Endodermal cell (in vitro differentiated cells): ENCODE data around the gene TMEM30B. TPM values are rescaled to one million over a fixed set of nuclear protein-coding genes. Genes with fewer than 3 reads are reported as not detected.
"Not testable (repeated sequence)": the region's sequence is repeated elsewhere in the genome, so short reads cannot be mapped to it uniquely, and the experiment has no call there.

Source experiments
- DNase-seq: peaks from one replicate; pipeline ENCODE4 v3.0.0-alpha.2; 2017
- H3K27ac ChIP-seq: 2 replicates; pipeline ENCODE4 v1.5.1; 2013; ENCODE audit warnings: mild to moderate bottlenecking, low read depth, low read length, moderate library complexity
- H3K27me3 ChIP-seq: 2 replicates; pipeline ENCODE4 v1.6.1; 2013; ENCODE audit warnings: mild to moderate bottlenecking, low read length, moderate library complexity; ENCODE audit not compliant: insufficient read depth, control insufficient read depth, poor library complexity, severe bottlenecking
- H3K36me3 ChIP-seq: 2 replicates; pipeline ENCODE4 v1.7.0; 2013; ENCODE audit warnings: mild to moderate bottlenecking, low read length, moderate library complexity; ENCODE audit not compliant: control insufficient read depth, insufficient read depth
- H3K4me1 ChIP-seq: one replicate; pipeline ENCODE4 v1.7.0; 2013; ENCODE audit warnings: low read length; ENCODE audit not compliant: control insufficient read depth, insufficient read depth
- H3K4me3 ChIP-seq: 2 replicates; pipeline ENCODE4 v1.5.1; 2013; ENCODE audit warnings: mild to moderate bottlenecking, low read length, moderate library complexity
- H3K9ac ChIP-seq: 2 replicates; pipeline ENCODE4 v1.6.1; 2013; ENCODE audit warnings: mild to moderate bottlenecking, low read length, moderate library complexity; ENCODE audit not compliant: poor library complexity, severe bottlenecking; ENCODE audit errors: extremely low read depth
- H3K9me3 ChIP-seq: 2 replicates; pipeline ENCODE4 v1.6.1; 2013; ENCODE audit warnings: mild to moderate bottlenecking, low read length, moderate library complexity; ENCODE audit not compliant: control insufficient read depth
- H3K27ac Mint-ChIP-seq: 2 replicates; pipeline ENCODE4 v1.8.0; 2020; ENCODE audit warnings: mixed read lengths
- H3K27me3 Mint-ChIP-seq: 2 replicates; pipeline ENCODE4 v1.8.0; 2021; ENCODE audit warnings: mild to moderate bottlenecking, mixed read lengths; ENCODE audit not compliant: insufficient read depth
- H3K36me3 Mint-ChIP-seq: 2 replicates; pipeline ENCODE4 v1.8.0; 2020; ENCODE audit warnings: low read depth, mixed read lengths
- H3K4me1 Mint-ChIP-seq: 2 replicates; pipeline ENCODE4 v1.8.0; 2020; ENCODE audit warnings: mixed read lengths
- H3K4me3 Mint-ChIP-seq: 2 replicates; pipeline ENCODE4 v1.8.0; 2020; ENCODE audit warnings: mild to moderate bottlenecking, moderate library complexity, mixed read lengths
- H3K9me3 Mint-ChIP-seq: 2 replicates; pipeline ENCODE4 v1.8.0; 2020; ENCODE audit warnings: mild to moderate bottlenecking, mixed read lengths
- WGBS, 2 experiments: methylation state at CpG; one replicate each; pipeline versions ENCODE4 v1.1.5 to v1.1.7; 2013; ENCODE audit warnings: missing lambda C conversion rate in 2 of 2, mixed read lengths in 1 of 2; ENCODE audit not compliant: insufficient coverage in 1 of 2, insufficient read length in 1 of 2; 5-methylcytosine and 5-hydroxymethylcytosine counted together
- total RNA-seq, 2 donors: library from RNA; stranded (reverse); fragmentation: NEBNext Ultra II Directional in 1 of 2; extraction: Animal tissue kit (Norgen Biotek cat#: 25700) in 1 of 2; gene quantifications; 2 replicates in 1 of 2; 3 replicates in 1 of 2; pipeline ENCODE4 v1.2.1, GENCODE V29; 2021
- TF ChIP-seq, protein P1 (sequence below): fragments of 200-600 bp; sonication (generic); conservative IDR thresholded peaks from 2 replicates; pipeline ENCODE4 v1.5.0; 2021; ENCODE audit warnings: antibody characterized with exemption, mild to moderate bottlenecking

TMEM30B gene
- total RNA-seq, 2 donors from 2014 or later: 10.1 to 11.4 TPM

DNA sequence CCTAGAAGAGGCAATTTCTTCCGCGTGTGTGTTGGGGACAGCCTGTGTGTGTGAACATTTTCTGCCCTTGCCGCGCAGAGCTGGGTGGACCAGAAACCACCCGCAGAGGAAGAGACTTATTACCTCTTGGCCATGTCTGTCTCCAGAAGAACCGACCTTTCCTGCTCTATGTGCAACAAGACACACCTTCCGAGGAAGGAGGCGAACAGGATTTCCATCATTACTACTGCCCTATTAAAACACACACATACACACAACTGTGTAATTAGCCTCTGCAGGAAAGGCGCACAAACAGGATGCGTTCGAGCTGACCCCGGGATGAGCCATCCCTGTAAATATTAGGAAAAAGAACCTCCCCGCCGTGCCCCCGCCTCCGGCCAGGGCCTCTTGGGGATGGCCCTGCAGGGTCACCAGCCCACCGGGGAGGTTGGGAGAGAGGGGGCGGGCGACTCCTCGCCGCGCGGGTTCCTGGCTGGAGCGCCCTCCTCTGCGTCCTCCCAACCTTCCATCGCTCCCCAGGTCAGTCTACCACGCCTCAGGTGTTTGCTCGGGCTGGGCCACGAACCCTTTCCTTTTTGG lies 39.8 kb upstream of the TMEM30B start:
- no peaks in the 10 kb centered on the region for H3K36me3 ChIP-seq
- H3K9ac ChIP-seq: no peak overlapping the region
- no peak for DNase-seq
- H3K9me3 ChIP-seq: peaks cover 9% of the 10 kb centered on the region
- H3K9me3 Mint-ChIP-seq: peaks cover 9% of the 10 kb centered on the region
- H3K27me3 ChIP-seq: peaks cover 40% of the 10 kb centered on the region
- H3K27ac Mint-ChIP-seq: no peak overlapping the region
- H3K4me1 Mint-ChIP-seq: peaks cover 9% of the 10 kb centered on the region
- peak overlapping the region; percentile 69 for H3K4me3 Mint-ChIP-seq
- no peak overlapping the region for H3K27ac ChIP-seq
- TF ChIP-seq, protein P1, sequence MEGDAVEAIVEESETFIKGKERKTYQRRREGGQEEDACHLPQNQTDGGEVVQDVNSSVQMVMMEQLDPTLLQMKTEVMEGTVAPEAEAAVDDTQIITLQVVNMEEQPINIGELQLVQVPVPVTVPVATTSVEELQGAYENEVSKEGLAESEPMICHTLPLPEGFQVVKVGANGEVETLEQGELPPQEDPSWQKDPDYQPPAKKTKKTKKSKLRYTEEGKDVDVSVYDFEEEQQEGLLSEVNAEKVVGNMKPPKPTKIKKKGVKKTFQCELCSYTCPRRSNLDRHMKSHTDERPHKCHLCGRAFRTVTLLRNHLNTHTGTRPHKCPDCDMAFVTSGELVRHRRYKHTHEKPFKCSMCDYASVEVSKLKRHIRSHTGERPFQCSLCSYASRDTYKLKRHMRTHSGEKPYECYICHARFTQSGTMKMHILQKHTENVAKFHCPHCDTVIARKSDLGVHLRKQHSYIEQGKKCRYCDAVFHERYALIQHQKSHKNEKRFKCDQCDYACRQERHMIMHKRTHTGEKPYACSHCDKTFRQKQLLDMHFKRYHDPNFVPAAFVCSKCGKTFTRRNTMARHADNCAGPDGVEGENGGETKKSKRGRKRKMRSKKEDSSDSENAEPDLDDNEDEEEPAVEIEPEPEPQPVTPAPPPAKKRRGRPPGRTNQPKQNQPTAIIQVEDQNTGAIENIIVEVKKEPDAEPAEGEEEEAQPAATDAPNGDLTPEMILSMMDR: no peak
- H3K27me3 Mint-ChIP-seq: peaks cover 28% of the 10 kb centered on the region
- no peaks in the 10 kb centered on the region for H3K36me3 Mint-ChIP-seq
- 55 to 77% methylated on average over 11 to 29 of the region's 29 CpGs for WGBS, 2 experiments
- peak overlapping the region; percentile 79 for H3K4me3 ChIP-seq
- H3K4me1 ChIP-seq: no peaks in the 10 kb centered on the region

DNA sequence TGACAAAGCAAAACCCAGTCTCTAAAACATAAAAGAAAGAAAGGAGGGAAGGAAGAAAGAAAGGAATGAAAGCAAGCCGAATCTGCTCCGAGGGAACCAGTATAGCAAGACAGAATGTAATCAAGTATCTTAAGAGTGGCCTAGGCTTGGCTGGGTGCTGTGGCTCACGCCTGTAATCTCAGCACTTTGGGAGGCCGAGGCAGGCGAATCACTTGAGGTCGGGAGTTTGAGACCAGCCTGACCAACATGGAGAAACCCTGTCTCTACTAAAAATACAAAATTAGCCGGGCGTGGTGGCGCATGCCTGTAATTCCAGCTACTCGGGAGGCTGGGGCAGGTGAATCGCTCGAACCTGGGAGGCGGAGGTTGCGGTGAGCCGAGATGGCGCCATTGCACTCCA lies 39.0 kb upstream of the TMEM30B start:
- not testable (repeated sequence) for DNase-seq, H3K27ac Mint-ChIP-seq, H3K4me1 ChIP-seq, H3K9me3 ChIP-seq, H3K4me3 ChIP-seq, H3K27ac ChIP-seq, H3K4me1 Mint-ChIP-seq, H3K9ac ChIP-seq, H3K36me3 ChIP-seq, H3K9me3 Mint-ChIP-seq, H3K36me3 Mint-ChIP-seq
- peaks cover 40% of the 10 kb centered on the region for H3K27me3 ChIP-seq
- 74 to 92% methylated on average over 6 to 16 of the region's 16 CpGs for WGBS, 2 experiments
- Mint-ChIP-seq H3K27me3 (peaks cover 28% of the 10 kb centered on the region), H3K4me3 (peak overlapping the region; percentile 69)

DNA sequence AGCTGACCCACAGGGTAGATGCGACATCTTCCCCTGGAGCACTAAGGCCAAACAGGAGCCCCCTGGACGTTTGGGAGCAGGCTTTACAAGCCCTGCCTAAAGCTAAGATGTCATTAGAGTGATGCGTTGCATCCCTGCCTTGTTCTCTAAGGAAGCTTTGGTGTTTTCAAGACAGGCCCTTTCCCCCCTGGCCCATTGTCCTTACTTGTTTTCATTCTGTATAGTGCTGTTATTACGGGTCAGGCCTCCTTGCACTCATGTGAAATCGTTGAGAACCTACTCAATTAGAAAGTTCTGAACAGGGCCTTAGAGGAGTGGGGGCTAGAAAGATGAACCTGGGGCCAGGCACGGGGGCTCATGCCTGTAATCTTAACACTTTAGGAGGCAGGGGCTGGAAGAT lies 38.6 kb upstream of the TMEM30B start:
- no peaks in the 10 kb centered on the region for H3K9me3 Mint-ChIP-seq
- Histone ChIP-seq H3K9ac (no peak overlapping the region), H3K36me3 (no peaks in the 10 kb centered on the region), H3K4me1 (no peaks in the 10 kb centered on the region), H3K4me3 (no peak overlapping the region), H3K27ac (no peak overlapping the region), H3K9me3 (no peaks in the 10 kb centered on the region), H3K27me3 (peaks cover 40% of the 10 kb centered on the region)
- no peaks in the 10 kb centered on the region for H3K36me3 Mint-ChIP-seq
- peaks cover 9% of the 10 kb centered on the region for H3K4me1 Mint-ChIP-seq
- peaks cover 29% of the 10 kb centered on the region for H3K27me3 Mint-ChIP-seq
- no peak overlapping the region for H3K4me3 Mint-ChIP-seq
- no peak overlapping the region for H3K27ac Mint-ChIP-seq
- DNase-seq: no peak
- TF ChIP-seq, protein P1: no peak
- 88% methylated on average over 1 to 6 of the region's 6 CpGs for WGBS, 2 experiments

DNA sequence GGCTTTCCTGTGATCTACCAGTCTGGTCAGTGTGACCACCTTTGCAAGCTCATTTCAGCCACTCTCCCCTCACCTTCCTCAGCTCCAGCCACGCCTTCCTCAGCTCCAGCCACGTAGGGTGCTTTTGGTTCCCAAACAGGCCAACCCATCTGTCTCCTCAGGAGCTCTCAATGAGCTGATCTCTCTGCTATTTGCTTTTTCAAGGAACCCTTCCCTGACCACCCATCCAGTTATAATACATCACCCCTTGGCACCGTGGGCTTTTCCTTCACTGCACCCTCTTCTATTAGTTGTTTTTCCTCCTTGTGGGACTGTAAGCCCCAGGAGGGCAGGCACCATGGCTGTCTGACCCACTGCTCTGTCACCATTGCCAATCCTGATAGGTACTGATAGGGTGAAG lies 37.9 kb upstream of the TMEM30B start:
- H3K27me3 Mint-ChIP-seq: peaks cover 31% of the 10 kb centered on the region
- H3K27ac ChIP-seq: no peak overlapping the region
- H3K4me1 ChIP-seq: no peaks in the 10 kb centered on the region
- no peaks in the 10 kb centered on the region for H3K36me3 ChIP-seq
- no peak overlapping the region for H3K9ac ChIP-seq
- WGBS, 2 experiments: 90 to 100% methylated on average over 2 to 3 of the region's 3 CpGs
- H3K4me3 Mint-ChIP-seq: no peak overlapping the region
- peaks cover 38% of the 10 kb centered on the region for H3K27me3 ChIP-seq
- H3K9me3 Mint-ChIP-seq: no peaks in the 10 kb centered on the region
- H3K4me1 Mint-ChIP-seq: peaks cover 9% of the 10 kb centered on the region
- no peak overlapping the region for H3K4me3 ChIP-seq
- no peaks in the 10 kb centered on the region for H3K36me3 Mint-ChIP-seq
- no peak for DNase-seq
- H3K27ac Mint-ChIP-seq: no peak overlapping the region
- TF ChIP-seq, protein P1: no peak
- H3K9me3 ChIP-seq: no peaks in the 10 kb centered on the region
